Measurements from ENCODE around the gene ITGAV.

ITGAV gene

GRCh38 chr2:186714611-186715010, 124.8 kb downstream of the ITGAV start:
- in situ Hi-C loops (cut with HindIII; ENCODE audit: low sequenced_read_pairs) = no loop called here

- in situ Hi-C loops (cut with HindIII; ENCODE audit: low sequenced_read_pairs) = no loop called here
These were observed 126.1 kb downstream of the ITGAV start for GRCh38 chr2:186716004-186716403.

GRCh38 chr2:186716899-186717298, 127.0 kb downstream of the ITGAV start:
- in situ Hi-C loops (cut with HindIII; ENCODE audit: low sequenced_read_pairs) = no loop called here

GRCh38 chr2:186717320-186718007, 127.6 kb downstream of the ITGAV start:
- in situ Hi-C loops (cut with HindIII; ENCODE audit: low sequenced_read_pairs) = no loop called here

GRCh38 chr2:186718122-186718521, 128.3 kb downstream of the ITGAV start:
- in situ Hi-C loops (cut with HindIII; ENCODE audit: low sequenced_read_pairs) = no loop called here

GRCh38 chr2:186718903-186719302, 129.0 kb downstream of the ITGAV start:
- in situ Hi-C loops (cut with HindIII; ENCODE audit: low sequenced_read_pairs) = no loop called here

- in situ Hi-C loops (cut with HindIII; ENCODE audit: low sequenced_read_pairs) = no loop called here
These were observed 132.1 kb downstream of the ITGAV start for GRCh38 chr2:186721956-186722355.

GRCh38 chr2:186724736-186725135, 134.9 kb downstream of the ITGAV start:
- in situ Hi-C loops (cut with HindIII; ENCODE audit: low sequenced_read_pairs) = no loop called here

GRCh38 chr2:186725783-186726182, 135.9 kb downstream of the ITGAV start:
- in situ Hi-C loops (cut with HindIII; ENCODE audit: low sequenced_read_pairs) = no loop called here

GRCh38 chr2:186726938-186727337, 137.1 kb downstream of the ITGAV start:
- in situ Hi-C loops (cut with HindIII; ENCODE audit: low sequenced_read_pairs) = no loop called here

GRCh38 chr2:186728631-186729030, 138.8 kb downstream of the ITGAV start:
- in situ Hi-C loops (cut with HindIII; ENCODE audit: low sequenced_read_pairs) = no loop called here

Measured in DLD1 (cell line).